ENCODE measurements around the gene PLXNA4. TPM values are rescaled to one million over a fixed set of nuclear protein-coding genes. Genes with fewer than 3 reads are reported as not detected.

The PLXNA4 gene
- polyA plus RNA-seq, 3 donors = 12.1 to 14.9 (median 14.6) TPM

- no peak for DNase-seq (ENCODE audit: extremely low read depth in 1 of 11, low read depth in 9 of 11, low spot score in 4 of 11)
Observed at GRCh38 chr7:132490474-132490873, 85.8 kb downstream of the PLXNA4 start.

- DNase-seq (ENCODE audit: extremely low read depth in 1 of 11, low read depth in 9 of 11, low spot score in 4 of 11) = no peak
Observed at GRCh38 chr7:132489776-132490237, 86.5 kb downstream of the PLXNA4 start.

GRCh38 chr7:132488634-132489302 lies 87.5 kb downstream of the PLXNA4 start:
- DNase-seq (ENCODE audit: extremely low read depth in 1 of 11, low read depth in 9 of 11, low spot score in 4 of 11) = no peak

GRCh38 chr7:132486274-132486610 lies 90.0 kb downstream of the PLXNA4 start:
- DNase-seq (ENCODE audit: extremely low read depth in 1 of 11, low read depth in 9 of 11, low spot score in 4 of 11) = peak in 1 of 11 donors; percentile 43

- no peak for DNase-seq (ENCODE audit: extremely low read depth in 1 of 11, low read depth in 9 of 11, low spot score in 4 of 11)
Observed at GRCh38 chr7:132485600-132486273, 90.5 kb downstream of the PLXNA4 start.

- peak in 5 of 11 donors; percentile 36 to 78 (median 48) for DNase-seq (ENCODE audit: extremely low read depth in 1 of 11, low read depth in 9 of 11, low spot score in 4 of 11)
Observed at GRCh38 chr7:132485136-132485535, 91.1 kb downstream of the PLXNA4 start.

GRCh38 chr7:132482866-132483265 lies 93.4 kb downstream of the PLXNA4 start:
- DNase-seq (ENCODE audit: extremely low read depth in 1 of 11, low read depth in 9 of 11, low spot score in 4 of 11) = no peak

- no peak for DNase-seq (ENCODE audit: extremely low read depth in 1 of 11, low read depth in 9 of 11, low spot score in 4 of 11)
Observed at GRCh38 chr7:132480534-132480933, 95.7 kb downstream of the PLXNA4 start.

- no peak for DNase-seq (ENCODE audit: extremely low read depth in 1 of 11, low read depth in 9 of 11, low spot score in 4 of 11)
Observed at GRCh38 chr7:132476541-132476940, 99.7 kb downstream of the PLXNA4 start.

GRCh38 chr7:132475669-132476116 lies 100.6 kb downstream of the PLXNA4 start:
- no peak for DNase-seq (ENCODE audit: extremely low read depth in 1 of 11, low read depth in 9 of 11, low spot score in 4 of 11)

GRCh38 chr7:132475037-132475668 lies 101.1 kb downstream of the PLXNA4 start:
- DNase-seq (ENCODE audit: extremely low read depth in 1 of 11, low read depth in 9 of 11, low spot score in 4 of 11) = no peak

GRCh38 chr7:132472463-132473120 lies 103.7 kb downstream of the PLXNA4 start:
- DNase-seq (ENCODE audit: extremely low read depth in 1 of 11, low read depth in 9 of 11, low spot score in 4 of 11) = no peak

GRCh38 chr7:132471515-132471914 lies 104.8 kb downstream of the PLXNA4 start:
- DNase-seq (ENCODE audit: extremely low read depth in 1 of 11, low read depth in 9 of 11, low spot score in 4 of 11) = no peak

- DNase-seq (ENCODE audit: extremely low read depth in 1 of 11, low read depth in 9 of 11, low spot score in 4 of 11) = no peak
Observed at GRCh38 chr7:132469681-132470080, 106.6 kb downstream of the PLXNA4 start.

GRCh38 chr7:132469264-132469663 lies 107.0 kb downstream of the PLXNA4 start:
- DNase-seq (ENCODE audit: extremely low read depth in 1 of 11, low read depth in 9 of 11, low spot score in 4 of 11) = no peak

- DNase-seq (ENCODE audit: extremely low read depth in 1 of 11, low read depth in 9 of 11, low spot score in 4 of 11) = no peak
Observed at GRCh38 chr7:132466367-132466766, 109.9 kb downstream of the PLXNA4 start.

- DNase-seq (ENCODE audit: extremely low read depth in 1 of 11, low read depth in 9 of 11, low spot score in 4 of 11) = no peak
Observed at GRCh38 chr7:132465516-132465915, 110.8 kb downstream of the PLXNA4 start.

- DNase-seq (ENCODE audit: extremely low read depth in 1 of 11, low read depth in 9 of 11, low spot score in 4 of 11) = no peak
Observed at GRCh38 chr7:132464740-132465139, 111.5 kb downstream of the PLXNA4 start.

GRCh38 chr7:132463922-132464321 lies 112.3 kb downstream of the PLXNA4 start:
- no peak for DNase-seq (ENCODE audit: extremely low read depth in 1 of 11, low read depth in 9 of 11, low spot score in 4 of 11)

GRCh38 chr7:132462478-132462877 lies 113.8 kb downstream of the PLXNA4 start:
- no peak for DNase-seq (ENCODE audit: extremely low read depth in 1 of 11, low read depth in 9 of 11, low spot score in 4 of 11)

Measured in renal cortex interstitium (tissue), 11 donors.